ENCODE measurements around the gene EFNA3.

DNA sequence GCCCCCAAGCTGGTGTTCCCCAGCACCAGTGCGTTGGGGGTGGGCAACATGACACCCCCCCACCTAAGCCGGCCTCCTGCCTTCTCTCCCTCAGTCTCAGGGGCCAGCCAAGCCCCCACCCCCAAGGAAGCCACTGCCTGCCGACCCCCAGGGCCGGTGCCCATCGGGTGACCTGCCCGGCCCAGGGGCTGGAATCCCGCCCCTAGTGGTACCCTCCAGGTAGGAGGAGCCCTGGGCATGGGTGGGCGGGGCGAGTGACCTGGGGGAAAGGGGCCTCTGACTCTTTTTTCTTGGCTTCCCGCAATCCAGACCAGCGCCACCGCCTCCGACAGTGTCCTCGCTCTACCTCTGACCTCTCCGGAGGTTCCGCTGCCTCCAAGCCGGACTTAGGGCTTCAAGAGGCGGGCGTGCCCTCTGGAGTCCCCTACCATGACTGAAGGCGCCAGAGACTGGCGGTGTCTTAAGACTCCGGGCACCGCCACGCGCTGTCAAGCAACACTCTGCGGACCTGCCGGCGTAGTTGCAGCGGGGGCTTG lies 16.4 kb upstream of the EFNA3 start:
- TF ChIP-seq EZH2 (IDR thresholded peaks at IDR 0.05) (no peak), YY1 (IDR thresholded peaks at IDR 0.05; ENCODE audit: extremely low read depth, insufficient replicate concordance, low read depth, low read length) (no peak), RAD21 (IDR thresholded peaks at IDR 0.05; ENCODE audit: low read depth) (no peak), SRF (IDR thresholded peaks at IDR 0.05; ENCODE audit: low read depth) (no peak)
- TF ChIP-seq, protein P1, sequence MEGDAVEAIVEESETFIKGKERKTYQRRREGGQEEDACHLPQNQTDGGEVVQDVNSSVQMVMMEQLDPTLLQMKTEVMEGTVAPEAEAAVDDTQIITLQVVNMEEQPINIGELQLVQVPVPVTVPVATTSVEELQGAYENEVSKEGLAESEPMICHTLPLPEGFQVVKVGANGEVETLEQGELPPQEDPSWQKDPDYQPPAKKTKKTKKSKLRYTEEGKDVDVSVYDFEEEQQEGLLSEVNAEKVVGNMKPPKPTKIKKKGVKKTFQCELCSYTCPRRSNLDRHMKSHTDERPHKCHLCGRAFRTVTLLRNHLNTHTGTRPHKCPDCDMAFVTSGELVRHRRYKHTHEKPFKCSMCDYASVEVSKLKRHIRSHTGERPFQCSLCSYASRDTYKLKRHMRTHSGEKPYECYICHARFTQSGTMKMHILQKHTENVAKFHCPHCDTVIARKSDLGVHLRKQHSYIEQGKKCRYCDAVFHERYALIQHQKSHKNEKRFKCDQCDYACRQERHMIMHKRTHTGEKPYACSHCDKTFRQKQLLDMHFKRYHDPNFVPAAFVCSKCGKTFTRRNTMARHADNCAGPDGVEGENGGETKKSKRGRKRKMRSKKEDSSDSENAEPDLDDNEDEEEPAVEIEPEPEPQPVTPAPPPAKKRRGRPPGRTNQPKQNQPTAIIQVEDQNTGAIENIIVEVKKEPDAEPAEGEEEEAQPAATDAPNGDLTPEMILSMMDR (IDR thresholded peaks at IDR 0.05 in 2 of 3, conservative IDR thresholded peaks at IDR 0.05 in 1 of 3; ENCODE audit: borderline replicate concordance in 1 of 3, insufficient read depth in 1 of 3, low read depth in 2 of 3, low read length in 2 of 3), result no peak

Measured in HCT116 (cell line).